H1 (cell line): ENCODE data around the gene AOPEP. TPM values are rescaled to one million over a fixed set of nuclear protein-coding genes. Genes with fewer than 3 reads are reported as not detected.

Experiments
- ASH2L ChIP-seq: fragments of 200-600, 300-600 bp; sonication (generic); IDR thresholded peaks from one replicate; pipeline ENCODE4 v1.7.1; 2017; ENCODE audit warnings: low read length
- CBX8 ChIP-seq: fragments of 300-800, 300-1000 bp; sonication (generic); IDR thresholded peaks from 2 replicates; pipeline ENCODE4 v1.7.1; 2016; ENCODE audit warnings: low read depth, low read length, borderline replicate concordance
- FOSL1 ChIP-seq: IDR thresholded peaks from 2 replicates; pipeline ENCODE4 v1.6.1; 2011; ENCODE audit warnings: mild to moderate bottlenecking, low read depth, low read length, moderate library complexity; ENCODE audit not compliant: insufficient read depth
- NRF1 ChIP-seq: IDR thresholded peaks from 2 replicates; pipeline ENCODE4 v1.6.1; 2011; ENCODE audit warnings: mild to moderate bottlenecking, low read depth, low read length, improper control_type of control experiment
- RBBP5 ChIP-seq: IDR thresholded peaks from 2 replicates; pipeline ENCODE4 v1.7.1; 2012; ENCODE audit warnings: low read depth, mild to moderate bottlenecking, inconsistent platforms, low read length, moderate library complexity, borderline replicate concordance
- RFX5 ChIP-seq: IDR thresholded peaks from 2 replicates; pipeline ENCODE4 v1.6.1; 2011; ENCODE audit warnings: low read depth, low read length, improper control_type of control experiment, borderline replicate concordance
- SAP30 ChIP-seq: fragments of 300-600 bp; sonication (generic); IDR thresholded peaks from 2 replicates; pipeline ENCODE4 v1.7.1; 2012; ENCODE audit warnings: low read length, moderate library complexity, mild to moderate bottlenecking, inconsistent platforms; ENCODE audit not compliant: insufficient read depth, insufficient replicate concordance
- polyA plus RNA-seq, 7 experiments: library from polyadenylated mRNA; depleted of rRNA in 3 of 7; stranded (reverse) in 5 of 7; unstranded in 2 of 7; fragments of >200 nt in 5 of 7; fragments of 200-250 nt in 2 of 7; gene quantifications; 1 replicate in 5 of 7; 2 replicates in 1 of 7; 4 replicates in 1 of 7; pipeline versions ENCODE4 v1.2.1 to v1.2.3, GENCODE V29; 2011 to 2013; ENCODE audit warnings: missing spikeins in 2 of 7, mixed read lengths in 2 of 7
- total RNA-seq: library from RNA; stranded (reverse); fragmentation: NEBNext Ultra II Directional; extraction: Animal tissue kit (Norgen Biotek cat#: 25700); gene quantifications from 2 replicates; pipeline ENCODE4 v1.2.1, GENCODE V29; 2021
- TF ChIP-seq, protein P1 (sequence below): IDR thresholded peaks from 2 replicates; pipeline ENCODE4 v1.6.1; 2012; ENCODE audit warnings: inconsistent platforms

The AOPEP gene
- total and polyA plus RNA-seq, 2 of the 8 experiments (the other 6 are each of a cell fraction or from before 2014, with no cell fraction given) = 6.1 to 14.3 TPM

GRCh38 chr9:94984891-94985476, 258.5 kb downstream of the AOPEP start (continued):
- TF ChIP-seq SAP30 (no peak), CBX8 (no peak), RFX5 (no peak), FOSL1 (no peak), ASH2L (no peak), NRF1 (no peak), RBBP5 (no peak)
- TF ChIP-seq, protein P1, sequence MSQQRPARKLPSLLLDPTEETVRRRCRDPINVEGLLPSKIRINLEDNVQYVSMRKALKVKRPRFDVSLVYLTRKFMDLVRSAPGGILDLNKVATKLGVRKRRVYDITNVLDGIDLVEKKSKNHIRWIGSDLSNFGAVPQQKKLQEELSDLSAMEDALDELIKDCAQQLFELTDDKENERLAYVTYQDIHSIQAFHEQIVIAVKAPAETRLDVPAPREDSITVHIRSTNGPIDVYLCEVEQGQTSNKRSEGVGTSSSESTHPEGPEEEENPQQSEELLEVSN = no peak
- TF ChIP-seq, all 59 proteins: peak for 0
